ENCODE results near the gene FOXF2. TPM values are rescaled to one million over a fixed set of nuclear protein-coding genes. Genes with fewer than 3 reads are reported as not detected.
"Not testable (repeated sequence)": the region's sequence is repeated elsewhere in the genome, so short reads cannot be mapped to it uniquely, and the experiment has no call there.

Gene FOXF2
- total RNA-seq, result not detected in 2 replicates

GRCh38 chr6:1389369-1390132, at the start of gene FOXF2:
TSS of gene FOXF2 (plus strand) at chr6:1389576. CDS start at chr6:1389948, 372 bp downstream.
- DNase-seq (ENCODE audit: low read depth in 2 of 2), result no peak

GRCh38 chr6:1346101-1346500, 43.3 kb upstream of the FOXF2 start:
- no peak for DNase-seq (ENCODE audit: low read depth in 2 of 2)

GRCh38 chr6:1346558-1347091, 42.8 kb upstream of the FOXF2 start:
- DNase-seq (ENCODE audit: low read depth in 2 of 2), result no peak

GRCh38 chr6:1347161-1347560, 42.2 kb upstream of the FOXF2 start:
- DNase-seq (ENCODE audit: low read depth in 2 of 2), result no peak

GRCh38 chr6:1348675-1349074, 40.7 kb upstream of the FOXF2 start:
- peak; percentile 5 to 31 for DNase-seq (ENCODE audit: low read depth in 2 of 2)

GRCh38 chr6:1349655-1350054, 39.7 kb upstream of the FOXF2 start:
- DNase-seq (ENCODE audit: low read depth in 2 of 2), result no peak

GRCh38 chr6:1351381-1352008, 37.9 kb upstream of the FOXF2 start:
- DNase-seq (ENCODE audit: low read depth in 2 of 2), result no peak

- DNase-seq (ENCODE audit: low read depth in 2 of 2), result not testable (repeated sequence)
Measured at GRCh38 chr6:1355068-1355467, 34.3 kb upstream of the FOXF2 start.

GRCh38 chr6:1361717-1362116, 27.7 kb upstream of the FOXF2 start:
- DNase-seq (ENCODE audit: low read depth in 2 of 2), result not testable (repeated sequence)

GRCh38 chr6:1362643-1363042, 26.7 kb upstream of the FOXF2 start:
- no peak for DNase-seq (ENCODE audit: low read depth in 2 of 2)

- no peak for DNase-seq (ENCODE audit: low read depth in 2 of 2)
Measured at GRCh38 chr6:1363298-1363697, 26.1 kb upstream of the FOXF2 start.

GRCh38 chr6:1363729-1364572, 25.4 kb upstream of the FOXF2 start:
- DNase-seq (ENCODE audit: low read depth in 2 of 2), result peak in 1 of 2 donors; percentile 30

GRCh38 chr6:1364791-1365190, 24.6 kb upstream of the FOXF2 start:
- DNase-seq (ENCODE audit: low read depth in 2 of 2), result no peak

GRCh38 chr6:1365686-1366085, 23.7 kb upstream of the FOXF2 start:
- no peak for DNase-seq (ENCODE audit: low read depth in 2 of 2)

GRCh38 chr6:1367771-1368170, 21.6 kb upstream of the FOXF2 start:
- DNase-seq (ENCODE audit: low read depth in 2 of 2), result no peak

GRCh38 chr6:1368940-1369339, 20.4 kb upstream of the FOXF2 start:
- no peak for DNase-seq (ENCODE audit: low read depth in 2 of 2)

GRCh38 chr6:1369695-1370094, 19.7 kb upstream of the FOXF2 start:
- DNase-seq (ENCODE audit: low read depth in 2 of 2), result not testable (repeated sequence)

GRCh38 chr6:1371933-1372332, 17.4 kb upstream of the FOXF2 start:
- DNase-seq (ENCODE audit: low read depth in 2 of 2), result no peak

- DNase-seq (ENCODE audit: low read depth in 2 of 2), result no peak
Measured at GRCh38 chr6:1372690-1373089, 16.7 kb upstream of the FOXF2 start.

GRCh38 chr6:1376653-1377052, 12.7 kb upstream of the FOXF2 start:
- DNase-seq (ENCODE audit: low read depth in 2 of 2), result no peak

GRCh38 chr6:1377526-1377925, 11.8 kb upstream of the FOXF2 start:
- no peak for DNase-seq (ENCODE audit: low read depth in 2 of 2)
